ENCODE results near the gene CRADD.
"Not testable (repeated sequence)": the region's sequence is repeated elsewhere in the genome, so short reads cannot be mapped to it uniquely, and the experiment has no call there.

The CRADD gene

GRCh38 chr12:93757792-93758694 is 80.9 kb downstream of the CRADD start:
- no peak for DNase-seq (ENCODE audit: low read depth in 2 of 2)

GRCh38 chr12:93758801-93759373 is 81.7 kb downstream of the CRADD start:
- DNase-seq (ENCODE audit: low read depth in 2 of 2), result no peak

- DNase-seq (ENCODE audit: low read depth in 2 of 2), result no peak
Measured at GRCh38 chr12:93759512-93760081, 82.4 kb downstream of the CRADD start.

- DNase-seq (ENCODE audit: low read depth in 2 of 2), result no peak
Measured at GRCh38 chr12:93760275-93760875, 83.2 kb downstream of the CRADD start.

- DNase-seq (ENCODE audit: low read depth in 2 of 2), result no peak
Measured at GRCh38 chr12:93762059-93762719, 85.0 kb downstream of the CRADD start.

- no peak for DNase-seq (ENCODE audit: low read depth in 2 of 2)
Measured at GRCh38 chr12:93762912-93763553, 85.9 kb downstream of the CRADD start.

- DNase-seq (ENCODE audit: low read depth in 2 of 2), result no peak
Measured at GRCh38 chr12:93763746-93764147, 86.6 kb downstream of the CRADD start.

GRCh38 chr12:93766371-93766770 is 89.2 kb downstream of the CRADD start:
- DNase-seq (ENCODE audit: low read depth in 2 of 2), result no peak

- DNase-seq (ENCODE audit: low read depth in 2 of 2), result no peak
Measured at GRCh38 chr12:93766796-93767523, 89.8 kb downstream of the CRADD start.

- DNase-seq (ENCODE audit: low read depth in 2 of 2), result no peak
Measured at GRCh38 chr12:93767524-93767863, 90.3 kb downstream of the CRADD start.

- DNase-seq (ENCODE audit: low read depth in 2 of 2), result no peak
Measured at GRCh38 chr12:93772003-93772700, 95.0 kb downstream of the CRADD start.

- DNase-seq (ENCODE audit: low read depth in 2 of 2), result peak; percentile 17 to 33
Measured at GRCh38 chr12:93773122-93773871, 96.1 kb downstream of the CRADD start.

- DNase-seq (ENCODE audit: low read depth in 2 of 2), result no peak
Measured at GRCh38 chr12:93776581-93777018, 99.4 kb downstream of the CRADD start.

GRCh38 chr12:93777254-93777653 is 100.1 kb downstream of the CRADD start:
- no peak for DNase-seq (ENCODE audit: low read depth in 2 of 2)

GRCh38 chr12:93778306-93778705 is 101.1 kb downstream of the CRADD start:
- DNase-seq (ENCODE audit: low read depth in 2 of 2), result no peak

- no peak for DNase-seq (ENCODE audit: low read depth in 2 of 2)
Measured at GRCh38 chr12:93778766-93779165, 101.6 kb downstream of the CRADD start.

- no peak for DNase-seq (ENCODE audit: low read depth in 2 of 2)
Measured at GRCh38 chr12:93780101-93780641, 103.0 kb downstream of the CRADD start.

- DNase-seq (ENCODE audit: low read depth in 2 of 2), result peak; percentile 8 to 13
Measured at GRCh38 chr12:93780886-93781285, 103.7 kb downstream of the CRADD start.

GRCh38 chr12:93781961-93782360 is 104.8 kb downstream of the CRADD start:
- DNase-seq (ENCODE audit: low read depth in 2 of 2), result not testable (repeated sequence)
